8988T (cell line): ENCODE measurements around the gene ANKRD13D.

Experiments
- DNase-seq: peaks from one replicate; pipeline ENCODE4 v3.0.0; 2011

ANKRD13D gene

DNA sequence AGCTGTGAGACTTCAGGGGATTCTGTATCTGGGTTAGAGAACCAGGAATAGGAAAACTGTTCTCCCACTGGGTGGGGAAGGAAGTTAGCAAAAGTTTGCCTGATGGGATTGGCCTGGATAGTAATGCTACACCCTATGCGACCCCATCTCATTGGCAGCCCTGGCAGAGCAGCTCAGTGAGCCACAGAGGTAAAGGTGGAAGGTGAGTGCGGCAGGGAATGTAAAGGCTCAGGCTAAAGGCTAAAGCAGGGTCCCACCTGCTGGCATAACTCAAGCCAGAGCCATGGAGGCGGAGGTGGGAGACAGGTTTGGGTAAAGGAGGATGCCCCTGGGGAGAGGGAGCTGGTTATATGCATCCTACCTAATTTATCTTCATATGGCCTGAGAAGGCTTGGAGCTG is 32.9 kb downstream of the ANKRD13D start:
- no peak for DNase-seq

DNA sequence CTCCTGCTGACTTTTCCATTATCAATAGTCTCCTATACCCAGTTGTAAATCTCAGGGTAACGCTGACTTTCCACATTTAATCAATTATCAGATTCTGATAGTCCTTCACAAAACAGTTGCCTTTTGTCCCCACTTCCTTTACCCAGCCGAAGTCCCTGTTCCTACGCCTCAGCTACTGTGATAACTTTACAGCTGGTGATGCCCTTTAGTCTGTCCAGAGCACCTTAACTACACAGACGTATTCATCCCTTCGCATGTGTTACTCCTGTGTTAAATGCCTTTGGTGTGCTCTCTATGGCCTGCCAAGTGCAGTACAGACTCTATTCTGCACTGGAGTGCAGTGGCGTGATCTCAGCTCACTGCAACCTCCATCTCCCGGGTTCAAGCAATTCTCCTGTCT is 34.4 kb downstream of the ANKRD13D start:
- no peak for DNase-seq

DNA sequence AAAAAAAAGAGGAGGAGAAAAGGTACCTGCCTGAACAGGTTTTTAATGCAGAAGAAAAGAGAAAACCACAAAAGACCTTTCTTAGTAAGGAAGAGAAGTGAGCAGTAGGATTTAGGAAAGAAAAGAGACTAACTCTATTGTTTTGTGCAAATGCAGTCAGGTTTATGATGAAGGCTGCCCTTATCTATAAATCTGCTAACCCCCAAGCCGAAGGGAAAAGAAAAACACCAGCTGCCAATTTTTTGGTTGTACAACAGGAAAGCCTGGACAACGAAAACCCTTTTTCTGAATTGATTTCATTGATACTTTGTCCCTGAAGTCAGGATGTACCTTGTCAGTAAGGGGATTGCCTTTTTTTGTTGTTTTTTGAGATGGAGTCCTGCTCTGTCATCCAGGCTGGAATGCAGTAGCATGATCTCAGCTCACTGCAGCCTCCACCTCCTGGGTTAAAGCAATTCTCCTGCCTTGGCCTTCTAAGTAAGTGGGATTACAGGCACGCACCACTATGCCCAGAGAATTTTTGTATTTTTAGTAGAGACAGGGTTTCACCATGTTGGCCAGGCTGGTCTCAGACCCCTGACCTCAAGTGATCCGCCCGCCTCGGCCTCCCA is 43.1 kb downstream of the ANKRD13D start:
- DNase-seq: no peak

DNA sequence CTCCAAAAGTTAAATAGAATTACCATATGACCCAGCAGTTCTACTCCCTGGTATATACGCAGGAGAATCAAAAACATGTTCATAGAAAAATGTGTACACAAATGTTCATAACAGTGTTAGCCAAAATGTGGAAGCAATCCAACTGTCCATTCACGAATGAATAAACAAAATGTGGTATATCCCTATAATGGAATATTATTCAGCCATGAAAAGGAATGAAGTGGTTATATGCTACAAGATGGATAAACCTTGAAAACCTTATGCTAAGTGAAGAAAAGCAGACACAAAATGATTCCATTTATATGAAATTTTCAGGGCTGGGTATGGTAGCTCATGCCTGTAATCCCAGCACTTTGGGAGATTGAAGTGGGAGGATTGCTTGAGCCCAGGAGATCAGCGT is 48.2 kb downstream of the ANKRD13D start:
- no peak for DNase-seq

DNA sequence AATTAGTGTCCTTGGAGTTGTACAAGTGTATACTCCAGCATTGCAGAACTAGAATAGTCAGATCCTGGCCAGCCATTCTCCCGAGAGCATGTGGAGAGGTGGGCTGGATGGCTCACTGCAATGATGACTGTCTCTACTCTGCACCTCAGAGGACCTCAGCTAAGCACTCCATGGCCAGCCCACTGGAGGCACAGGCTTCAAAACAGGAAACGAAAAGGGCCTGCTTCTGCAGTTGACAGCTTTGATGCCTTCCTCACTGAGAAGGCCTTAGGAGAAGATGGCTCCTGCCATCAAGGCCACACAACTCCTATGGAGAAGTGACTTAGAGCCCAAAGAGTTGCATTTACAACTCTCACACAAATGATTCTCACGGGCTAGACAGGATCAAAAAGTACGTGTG is 55.2 kb downstream of the ANKRD13D start:
- no peak for DNase-seq

DNA sequence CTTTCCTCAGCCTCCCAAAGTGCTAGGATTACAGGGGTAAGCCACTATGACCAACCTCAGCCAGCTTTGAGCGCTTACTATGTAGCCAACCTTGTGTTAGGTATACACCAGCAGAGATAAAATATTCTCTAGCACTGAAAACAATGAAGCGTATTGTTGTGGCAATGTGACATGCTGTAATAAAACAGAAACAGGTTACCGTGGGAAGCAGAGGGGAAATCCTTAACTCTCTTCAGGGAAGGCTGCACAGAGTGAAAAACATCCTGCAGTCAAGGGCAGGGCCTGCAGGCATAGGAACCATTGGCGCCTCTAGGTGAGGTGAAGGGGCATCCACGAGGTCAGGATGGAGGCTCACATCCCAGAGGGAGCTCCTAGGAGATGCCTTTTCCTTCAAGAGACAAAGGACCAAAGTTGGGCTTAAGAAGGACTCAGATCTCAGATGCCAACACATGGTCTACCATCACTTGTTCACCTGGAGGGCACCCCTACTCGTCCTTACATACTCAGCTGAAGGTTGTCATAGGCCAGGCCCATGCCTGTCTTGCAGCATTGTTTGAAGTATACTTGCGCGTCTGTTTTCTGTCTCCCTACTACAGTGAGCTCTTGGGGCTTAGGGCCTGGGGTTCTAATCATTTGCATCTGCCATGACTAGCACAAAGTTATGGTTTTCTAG is 56.3 kb downstream of the ANKRD13D start:
- no peak for DNase-seq

DNA sequence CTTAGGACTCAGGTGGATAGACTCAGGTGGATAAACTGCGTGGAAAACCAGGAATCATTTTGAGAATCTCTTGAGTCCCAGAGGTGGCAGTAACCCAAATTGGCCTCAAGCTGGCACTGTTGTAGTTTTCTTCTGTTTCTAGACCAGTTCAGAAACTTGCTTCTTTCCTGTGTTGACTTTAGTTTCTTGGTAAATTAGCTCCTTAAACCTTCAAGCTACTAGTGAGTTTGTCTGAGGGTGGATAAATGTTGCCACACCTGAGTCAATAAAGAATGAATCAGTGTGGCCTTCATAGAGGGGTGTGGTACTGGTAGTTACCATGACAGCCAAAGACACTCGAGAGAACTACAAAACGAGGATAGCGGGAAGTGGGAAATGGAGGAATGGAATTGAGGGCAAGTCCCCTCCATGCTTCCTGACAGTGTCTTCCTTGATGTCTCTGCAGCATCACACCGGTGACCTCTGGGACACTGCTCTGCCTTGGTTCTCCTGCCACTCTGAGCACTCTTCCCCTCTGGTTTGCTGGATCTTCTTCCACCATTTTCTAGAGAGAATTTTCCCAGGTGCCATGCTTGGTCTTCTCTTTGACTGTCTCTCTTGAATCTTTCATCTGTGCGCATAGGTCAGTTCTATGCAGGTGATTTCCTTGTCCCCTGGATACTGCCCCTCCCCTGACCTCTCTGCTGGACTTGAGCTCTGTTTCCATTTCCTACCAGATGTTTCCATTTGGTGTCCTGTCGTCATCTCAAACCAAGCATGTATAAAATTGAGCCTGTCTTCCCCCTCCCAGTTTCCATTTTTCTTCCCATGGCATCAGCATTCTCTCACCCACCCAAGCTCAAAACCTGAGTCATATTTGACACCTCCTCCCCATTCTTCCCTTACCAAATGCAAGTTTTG is 57.1 kb downstream of the ANKRD13D start:
- no peak for DNase-seq

DNA sequence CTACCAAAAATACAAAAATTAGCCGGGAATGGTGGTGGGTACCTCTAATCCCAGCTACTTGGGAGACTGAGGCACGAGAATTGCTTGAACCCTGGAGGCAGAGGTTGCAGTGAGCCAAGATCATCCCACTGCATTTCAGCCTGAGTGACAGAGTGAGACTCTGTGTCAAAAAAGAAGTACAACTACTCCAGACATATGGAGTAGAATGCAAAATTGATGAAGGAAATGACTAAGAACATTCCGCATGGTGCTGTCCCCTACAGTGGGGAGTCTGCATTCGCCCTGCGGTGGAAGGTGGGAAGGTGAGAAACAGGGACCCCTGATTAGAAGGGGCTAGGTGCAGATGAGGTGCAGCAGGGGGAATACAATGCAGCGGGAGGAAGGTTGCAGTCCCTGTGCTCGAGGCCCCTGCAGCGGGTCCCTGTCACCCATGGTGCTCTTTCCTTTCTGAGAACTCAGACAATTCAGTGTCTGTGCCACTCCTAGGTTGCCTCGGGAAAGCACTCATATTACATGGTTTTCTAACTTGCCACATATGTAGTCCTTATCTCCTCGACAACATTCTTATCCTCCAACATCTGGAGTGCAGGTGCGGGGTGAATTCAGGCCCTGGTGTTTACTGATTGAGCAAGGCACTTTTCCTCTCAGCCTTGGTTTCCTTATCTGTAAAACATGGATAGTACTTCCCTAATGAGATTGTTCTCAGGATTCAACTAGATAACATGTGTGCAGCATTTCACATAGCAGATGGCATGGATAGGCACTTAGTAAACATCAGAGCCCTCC is 59.1 kb downstream of the ANKRD13D start:
- DNase-seq: no peak

DNA sequence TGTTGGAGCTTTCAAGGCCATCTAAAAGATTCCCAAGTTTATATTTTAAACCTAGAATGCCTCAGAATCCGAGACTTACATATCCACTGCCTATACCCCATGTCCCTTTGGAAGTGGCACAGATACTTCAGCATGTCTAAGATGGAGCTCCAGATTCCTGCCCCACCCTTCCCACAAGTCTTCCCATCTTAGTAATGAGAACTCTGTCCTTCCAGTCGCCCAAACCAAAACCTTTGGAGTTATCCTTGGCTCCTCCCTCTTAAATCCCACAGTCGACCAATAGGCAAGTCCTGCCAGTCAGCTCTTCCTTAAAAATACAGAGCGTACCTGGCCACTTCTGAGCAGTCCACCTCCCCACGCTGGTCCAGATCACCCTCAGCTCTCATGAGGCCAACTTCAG is 59.9 kb downstream of the ANKRD13D start:
- no peak for DNase-seq

DNA sequence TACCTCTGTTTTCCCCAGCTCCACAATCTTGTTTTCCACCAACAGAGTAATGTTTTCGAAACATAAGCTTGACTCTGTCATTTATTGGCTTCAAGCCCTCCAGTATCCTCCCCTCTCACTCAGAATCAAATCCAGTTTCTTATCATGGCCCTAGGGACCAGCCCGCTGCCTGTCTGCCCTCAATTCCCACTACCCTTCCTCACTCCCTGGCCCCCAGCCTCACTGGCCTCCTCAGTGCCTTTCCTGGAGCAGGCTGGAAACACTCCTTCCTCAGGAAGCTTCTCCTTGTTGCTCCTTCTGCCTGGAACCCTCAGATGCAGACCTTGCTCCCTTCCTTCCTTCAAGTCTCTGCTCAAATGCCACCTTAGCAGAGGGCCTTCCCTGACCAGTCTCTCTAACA is 60.4 kb downstream of the ANKRD13D start:
- no peak for DNase-seq

DNA sequence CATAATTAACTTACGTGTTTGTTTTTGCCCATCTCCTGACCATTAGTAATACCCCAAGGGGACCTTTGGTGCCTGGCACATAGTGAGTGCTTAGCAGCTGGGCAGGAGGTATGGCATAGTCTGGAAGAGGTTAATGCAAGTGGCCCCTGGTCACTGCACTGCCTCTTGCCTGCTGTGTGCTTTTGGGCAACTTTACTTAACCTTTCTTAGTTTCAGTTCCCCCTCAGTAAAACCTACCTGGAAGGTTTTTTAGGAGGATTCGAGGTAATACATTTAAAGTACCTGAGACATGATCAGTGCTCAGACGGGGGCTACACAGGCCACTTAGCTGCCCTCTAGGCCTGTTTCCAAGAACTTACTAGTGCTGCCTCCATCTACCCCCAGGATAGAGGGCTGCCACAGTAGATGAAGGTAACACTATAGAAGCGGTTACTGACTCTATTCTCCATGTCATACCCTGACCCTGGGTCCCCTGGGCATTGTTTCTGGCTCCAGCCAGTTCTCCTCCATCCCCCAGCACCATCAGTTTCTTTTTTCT is 60.9 kb downstream of the ANKRD13D start:
- DNase-seq: no peak

DNA sequence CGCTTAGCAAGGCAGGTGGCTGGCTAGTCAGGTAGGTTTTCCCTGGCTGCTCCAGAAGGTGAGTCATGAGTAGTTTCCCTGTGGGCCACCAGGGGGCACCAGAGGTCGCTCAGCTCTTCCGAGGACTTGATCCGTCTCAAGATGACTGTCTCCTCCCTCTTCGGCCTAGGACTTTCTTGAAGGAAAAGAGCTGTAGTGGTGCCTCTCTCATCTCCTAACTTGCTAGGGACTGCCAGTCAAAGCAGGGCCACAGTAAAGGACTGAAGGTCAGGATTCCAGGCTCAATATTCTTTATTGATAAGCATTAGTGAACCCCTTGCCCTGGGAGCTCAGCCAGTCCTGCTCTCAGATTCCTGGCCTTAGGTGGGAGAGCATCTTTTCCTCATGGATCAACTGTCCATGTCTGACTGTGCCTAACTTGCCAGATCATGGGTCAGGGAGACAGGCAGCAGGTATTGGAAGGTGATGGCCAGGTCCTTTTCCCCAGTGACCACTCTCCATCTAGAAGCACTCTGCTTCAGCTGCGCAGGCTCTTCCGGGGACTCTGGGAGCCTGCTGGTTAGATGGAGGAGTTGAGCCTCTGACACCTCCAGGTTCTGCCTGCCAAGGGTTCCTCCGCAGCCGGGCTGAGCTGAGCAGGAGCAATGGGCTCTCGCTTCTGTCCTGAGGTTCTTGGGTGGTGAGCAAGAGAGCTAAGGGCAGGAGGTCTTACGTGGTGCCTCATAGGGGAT is 62.3 kb downstream of the ANKRD13D start:
- DNase-seq: peak; percentile 86
